HEK293 (cell line): Measurements from ENCODE around the gene SPOCK1.

ENCODE experiments used
- CTCF ChIA-PET: fragments of 350-600 bp; formaldehyde crosslinking; extraction: SDS; loops from one replicate; lab custom pipeline; 2021; ENCODE audit warnings: antibody characterized with exemption; lab: Yijun Ruan, JAX
- POLR2A ChIA-PET: fragments of 300-600 bp; formaldehyde crosslinking; extraction: SDS; loops from one replicate; lab custom pipeline; 2020; ENCODE audit warnings: antibody characterized with exemption, inconsistent platforms; lab: Yijun Ruan, JAX
- H3K27ac ChIP-seq: fragments of 200-500 bp; sonication (Bioruptor generic); 2 replicates; pipeline ENCODE4 v1.5.1; 2014; ENCODE audit warnings: low read depth, low read length, control low read depth, inconsistent platforms; ENCODE audit errors: extremely low read depth
- H3K36me3 ChIP-seq, 2 experiments: fragments of 200-500 bp in 1 of 2; sonication (Bioruptor generic) in 1 of 2; 1 replicate in 1 of 2; 2 replicates in 1 of 2; pipeline ENCODE4 v1.5.1; 2014 to 2017; ENCODE audit warnings: inconsistent platforms in 2 of 2, low read length in 2 of 2; ENCODE audit not compliant: control insufficient read depth in 2 of 2, insufficient read depth in 1 of 2
- H3K4me1 ChIP-seq: fragments of 200-500 bp; sonication (Bioruptor generic); 2 replicates; pipeline ENCODE4 v1.5.1; 2014; ENCODE audit warnings: mild to moderate bottlenecking, low read length, inconsistent platforms; ENCODE audit not compliant: control insufficient read depth, insufficient read depth
- H3K4me3 ChIP-seq: 2 replicates; pipeline ENCODE4 v1.5.1; 2011; ENCODE audit warnings: low read depth, mild to moderate bottlenecking, control low read depth, low read length, moderate library complexity
- H3K9me3 ChIP-seq: fragments of 200-500 bp; sonication (Bioruptor generic); 2 replicates; pipeline ENCODE4 v1.5.1; 2014; ENCODE audit warnings: low read depth, low read length, inconsistent platforms; ENCODE audit not compliant: control insufficient read depth, insufficient read depth
- GFI1B ChIP-seq: fragments of 450-650 bp; formaldehyde crosslinking; IDR thresholded peaks from 2 replicates; pipeline ENCODE4 v1.5.1; 2016; ENCODE audit warnings: missing biosample characterization, missing genetic modification characterization
- KLF10 ChIP-seq: fragments of 450-650 bp; IDR thresholded peaks from 2 replicates; pipeline ENCODE4 v1.5.1; 2018; ENCODE audit warnings: missing biosample characterization, mild to moderate bottlenecking, missing genetic modification characterization
- KLF7 ChIP-seq: fragments of 450-650 bp; formaldehyde crosslinking; IDR thresholded peaks from 2 replicates; pipeline ENCODE4 v1.5.1; 2016; ENCODE audit warnings: missing biosample characterization, missing genetic modification characterization, borderline replicate concordance
- SCRT1 ChIP-seq: fragments of 450-650 bp; formaldehyde crosslinking; IDR thresholded peaks from 2 replicates; pipeline ENCODE4 v1.5.1; 2016; ENCODE audit warnings: missing biosample characterization, missing genetic modification characterization, borderline replicate concordance
- SCRT2 ChIP-seq: fragments of 450-650 bp; formaldehyde crosslinking; IDR thresholded peaks from 2 replicates; pipeline ENCODE4 v1.5.1; 2016; ENCODE audit warnings: missing biosample characterization, missing genetic modification characterization
- ZBTB20 ChIP-seq: fragments of 450-650 bp; formaldehyde crosslinking; IDR thresholded peaks from 2 replicates; pipeline ENCODE4 v1.5.1; 2016; ENCODE audit warnings: missing biosample characterization, missing genetic modification characterization
- ZNF138 ChIP-seq: fragments of 450-650 bp; formaldehyde crosslinking; IDR thresholded peaks from 2 replicates; pipeline ENCODE4 v1.5.1; 2016; ENCODE audit warnings: missing biosample characterization, missing genetic modification characterization, borderline replicate concordance
- ZNF155 ChIP-seq: fragments of 450-650 bp; formaldehyde crosslinking; IDR thresholded peaks from 2 replicates; pipeline ENCODE4 v1.5.1; 2016; ENCODE audit warnings: missing biosample characterization, missing genetic modification characterization
- ZNF157 ChIP-seq: fragments of 450-650 bp; formaldehyde crosslinking; IDR thresholded peaks from 2 replicates; pipeline ENCODE4 v1.5.1; 2016; ENCODE audit warnings: missing biosample characterization, missing genetic modification characterization
- ZNF214 ChIP-seq: fragments of 450-650 bp; formaldehyde crosslinking; IDR thresholded peaks from 2 replicates; pipeline ENCODE4 v1.5.1; 2017; ENCODE audit warnings: missing biosample characterization, mild to moderate bottlenecking, missing genetic modification characterization, borderline replicate concordance
- ZNF335 ChIP-seq: fragments of 450-650 bp; formaldehyde crosslinking; conservative IDR thresholded peaks from 2 replicates; pipeline ENCODE4 v1.5.1; 2016; ENCODE audit warnings: missing biosample characterization, missing genetic modification characterization
- ZNF391 ChIP-seq: fragments of 450-650 bp; formaldehyde crosslinking; IDR thresholded peaks from 2 replicates; pipeline ENCODE4 v1.5.1; 2016; ENCODE audit warnings: low read depth, missing biosample characterization, missing genetic modification characterization, borderline replicate concordance
- ZNF571 ChIP-seq: fragments of 450-650 bp; formaldehyde crosslinking; IDR thresholded peaks from 2 replicates; pipeline ENCODE4 v1.5.0; 2017; ENCODE audit warnings: missing biosample characterization, missing genetic modification characterization
- ZNF658 ChIP-seq: fragments of 450-650 bp; formaldehyde crosslinking; IDR thresholded peaks from 2 replicates; pipeline ENCODE4; 2016; ENCODE audit warnings: missing biosample characterization, missing genetic modification characterization
- ZNF701 ChIP-seq: fragments of 450-650 bp; formaldehyde crosslinking; IDR thresholded peaks from 2 replicates; pipeline ENCODE4 v1.5.1; 2016; ENCODE audit warnings: missing biosample characterization, missing genetic modification characterization
- ZNF76 ChIP-seq: fragments of 450-650 bp; formaldehyde crosslinking; IDR thresholded peaks from 2 replicates; pipeline ENCODE4; 2016; ENCODE audit warnings: low read depth, missing biosample characterization, missing genetic modification characterization, borderline replicate concordance
- ZSCAN23 ChIP-seq: fragments of 450-650 bp; formaldehyde crosslinking; IDR thresholded peaks from 2 replicates; pipeline ENCODE4 v1.5.1; 2016; ENCODE audit warnings: missing biosample characterization, missing genetic modification characterization
- TF ChIP-seq, protein P1 (sequence below): fragments of 450-650 bp; formaldehyde crosslinking; IDR thresholded peaks from 2 replicates; pipeline ENCODE4 v1.5.1; 2016; ENCODE audit warnings: missing biosample characterization, missing genetic modification characterization, low read depth
- TF ChIP-seq, protein P2 (sequence below): fragments of 450-650 bp; formaldehyde crosslinking; IDR thresholded peaks from 2 replicates; pipeline ENCODE4 v1.5.1; 2016; ENCODE audit warnings: missing biosample characterization, missing genetic modification characterization
- TF ChIP-seq, protein P3 (sequence below): fragments of 450-650 bp; formaldehyde crosslinking; IDR thresholded peaks from 2 replicates; pipeline ENCODE4 v1.5.1; 2016; ENCODE audit warnings: missing biosample characterization, missing genetic modification characterization, low read depth
- TF ChIP-seq, protein P4 (sequence below): fragments of 450-650 bp; formaldehyde crosslinking; IDR thresholded peaks from 2 replicates; pipeline ENCODE4 v1.5.1; 2016; ENCODE audit warnings: missing biosample characterization, missing genetic modification characterization
- TF ChIP-seq, protein P5 (sequence below): fragments of 450-650 bp; formaldehyde crosslinking; IDR thresholded peaks from 2 replicates; pipeline ENCODE4; 2016; ENCODE audit warnings: missing biosample characterization, missing genetic modification characterization
- TF ChIP-seq, protein P6 (sequence below): fragments of 450-650 bp; formaldehyde crosslinking; IDR thresholded peaks from 2 replicates; pipeline ENCODE4 v1.5.1; 2016; ENCODE audit warnings: missing biosample characterization, missing genetic modification characterization

SPOCK1 gene

DNA sequence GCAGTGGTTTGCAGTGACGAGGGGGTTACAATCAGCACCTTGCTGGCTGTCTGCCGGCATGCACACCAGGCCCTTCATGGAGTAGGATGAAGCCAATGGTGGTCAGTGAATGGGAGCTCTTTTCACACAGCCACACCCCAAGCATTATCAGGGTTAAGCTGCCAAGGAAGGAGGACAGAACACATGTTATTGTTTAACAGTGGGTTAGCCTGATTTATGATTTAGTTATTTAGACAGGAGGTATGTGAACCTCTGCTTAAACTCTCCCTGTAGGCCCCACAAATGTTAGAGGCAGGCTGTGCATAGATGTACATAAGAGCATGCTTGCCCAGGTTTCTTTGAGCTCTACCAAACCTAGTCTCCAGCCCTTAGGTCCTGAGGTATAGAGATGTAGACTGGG lies 262.9 kb downstream of the SPOCK1 start:
- no peak overlapping the region for H3K27ac ChIP-seq
- TF ChIP-seq KLF10 (tag by site-specific recombination) (no peak), ZNF658 (tag by site-specific recombination) (no peak), KLF7 (tag by site-specific recombination) (no peak), ZNF138 (no peak), ZNF157 (tag by site-specific recombination) (no peak), ZNF571 (tag by site-specific recombination) (no peak), SCRT1 (no peak), ZNF391 (tag by site-specific recombination) (no peak), ZSCAN23 (tag by site-specific recombination) (no peak), ZNF76 (tag by site-specific recombination) (no peak), ZNF335 (tag by site-specific recombination) (no peak), GFI1B (tag by site-specific recombination) (no peak), ZNF701 (tag by site-specific recombination) (no peak), SCRT2 (tag by site-specific recombination) (no peak)
- TF ChIP-seq, protein P1, sequence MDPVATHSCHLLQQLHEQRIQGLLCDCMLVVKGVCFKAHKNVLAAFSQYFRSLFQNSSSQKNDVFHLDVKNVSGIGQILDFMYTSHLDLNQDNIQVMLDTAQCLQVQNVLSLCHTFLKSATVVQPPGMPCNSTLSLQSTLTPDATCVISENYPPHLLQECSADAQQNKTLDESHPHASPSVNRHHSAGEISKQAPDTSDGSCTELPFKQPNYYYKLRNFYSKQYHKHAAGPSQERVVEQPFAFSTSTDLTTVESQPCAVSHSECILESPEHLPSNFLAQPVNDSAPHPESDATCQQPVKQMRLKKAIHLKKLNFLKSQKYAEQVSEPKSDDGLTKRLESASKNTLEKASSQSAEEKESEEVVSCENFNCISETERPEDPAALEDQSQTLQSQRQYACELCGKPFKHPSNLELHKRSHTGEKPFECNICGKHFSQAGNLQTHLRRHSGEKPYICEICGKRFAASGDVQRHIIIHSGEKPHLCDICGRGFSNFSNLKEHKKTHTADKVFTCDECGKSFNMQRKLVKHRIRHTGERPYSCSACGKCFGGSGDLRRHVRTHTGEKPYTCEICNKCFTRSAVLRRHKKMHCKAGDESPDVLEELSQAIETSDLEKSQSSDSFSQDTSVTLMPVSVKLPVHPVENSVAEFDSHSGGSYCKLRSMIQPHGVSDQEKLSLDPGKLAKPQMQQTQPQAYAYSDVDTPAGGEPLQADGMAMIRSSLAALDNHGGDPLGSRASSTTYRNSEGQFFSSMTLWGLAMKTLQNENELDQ (tag by site-specific recombination): no peak
- TF ChIP-seq, protein P2, sequence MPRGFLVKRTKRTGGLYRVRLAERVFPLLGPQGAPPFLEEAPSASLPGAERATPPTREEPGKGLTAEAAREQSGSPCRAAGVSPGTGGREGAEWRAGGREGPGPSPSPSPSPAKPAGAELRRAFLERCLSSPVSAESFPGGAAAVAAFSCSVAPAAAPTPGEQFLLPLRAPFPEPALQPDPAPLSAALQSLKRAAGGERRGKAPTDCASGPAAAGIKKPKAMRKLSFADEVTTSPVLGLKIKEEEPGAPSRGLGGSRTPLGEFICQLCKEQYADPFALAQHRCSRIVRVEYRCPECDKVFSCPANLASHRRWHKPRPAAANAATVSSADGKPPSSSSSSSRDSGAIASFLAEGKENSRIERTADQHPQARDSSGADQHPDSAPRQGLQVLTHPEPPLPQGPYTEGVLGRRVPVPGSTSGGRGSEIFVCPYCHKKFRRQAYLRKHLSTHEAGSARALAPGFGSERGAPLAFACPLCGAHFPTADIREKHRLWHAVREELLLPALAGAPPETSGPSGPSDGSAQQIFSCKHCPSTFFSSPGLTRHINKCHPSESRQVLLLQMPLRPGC: no peak
- TF ChIP-seq, protein P3, sequence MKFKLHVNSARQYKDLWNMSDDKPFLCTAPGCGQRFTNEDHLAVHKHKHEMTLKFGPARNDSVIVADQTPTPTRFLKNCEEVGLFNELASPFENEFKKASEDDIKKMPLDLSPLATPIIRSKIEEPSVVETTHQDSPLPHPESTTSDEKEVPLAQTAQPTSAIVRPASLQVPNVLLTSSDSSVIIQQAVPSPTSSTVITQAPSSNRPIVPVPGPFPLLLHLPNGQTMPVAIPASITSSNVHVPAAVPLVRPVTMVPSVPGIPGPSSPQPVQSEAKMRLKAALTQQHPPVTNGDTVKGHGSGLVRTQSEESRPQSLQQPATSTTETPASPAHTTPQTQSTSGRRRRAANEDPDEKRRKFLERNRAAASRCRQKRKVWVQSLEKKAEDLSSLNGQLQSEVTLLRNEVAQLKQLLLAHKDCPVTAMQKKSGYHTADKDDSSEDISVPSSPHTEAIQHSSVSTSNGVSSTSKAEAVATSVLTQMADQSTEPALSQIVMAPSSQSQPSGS (tag by site-specific recombination): no peak
- no peaks in the 10 kb centered on the region for H3K4me1 ChIP-seq
- H3K4me3 ChIP-seq: no peak overlapping the region
- ChIA-PET POLR2A (no interaction called here), CTCF (interaction anchor here (0.9 to 1.0 kb wide), 2 partner anchors 12 to 433 kb away, joined by 3 to 5 read pairs; no protein-coding TSS in a partner anchor)
- no peaks in the 10 kb centered on the region for H3K9me3 ChIP-seq
- no peaks in the 10 kb centered on the region for H3K36me3 ChIP-seq

DNA sequence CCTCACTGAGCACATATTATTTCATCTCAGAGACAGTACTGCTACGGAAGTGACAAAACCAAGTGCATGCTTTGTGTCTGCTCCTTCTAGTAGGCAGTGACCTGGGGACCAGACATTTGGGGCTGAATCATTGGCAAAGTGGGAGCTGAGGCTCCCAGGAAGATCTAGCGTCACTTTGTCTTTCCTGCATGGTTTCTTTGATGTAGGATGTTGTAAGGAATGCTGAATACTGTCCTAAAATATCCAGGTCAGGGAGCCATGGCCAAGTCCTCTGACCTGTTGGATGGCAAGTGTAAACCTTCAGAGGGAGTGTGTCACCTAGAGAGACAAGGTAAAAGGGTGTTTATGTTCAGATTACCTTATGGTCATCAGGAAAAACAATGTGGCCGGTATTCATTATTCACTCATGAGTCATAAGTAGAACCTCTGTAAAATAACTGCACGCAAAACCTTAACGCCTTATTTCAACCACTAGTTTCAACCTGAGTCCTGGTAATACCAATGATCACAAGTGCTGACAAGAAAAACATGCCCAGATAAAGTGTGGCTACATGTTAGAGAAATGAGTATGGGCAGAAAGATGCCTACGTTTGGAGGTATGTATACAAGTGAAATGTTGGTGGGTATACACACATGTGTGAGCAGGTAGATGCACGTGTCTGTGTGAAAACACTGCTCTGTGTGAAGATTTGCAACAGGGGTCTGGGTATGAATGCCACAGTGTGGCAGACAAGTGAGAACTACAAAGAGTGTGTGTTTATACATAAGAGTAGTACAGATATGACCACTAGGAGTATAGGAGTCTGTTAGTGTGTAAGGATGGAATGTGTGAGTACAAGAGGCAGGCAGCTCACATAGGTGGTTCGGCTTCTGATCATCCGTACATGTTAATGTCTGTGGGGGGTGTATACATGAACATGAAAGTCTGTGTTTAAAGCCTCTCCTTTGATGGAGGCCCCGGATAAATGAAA lies 263.9 kb downstream of the SPOCK1 start:
- H3K36me3 ChIP-seq: no peaks in the 10 kb centered on the region
- POLR2A ChIA-PET: no interaction called here
- no peaks in the 10 kb centered on the region for H3K4me1 ChIP-seq
- no peak overlapping the region for H3K27ac ChIP-seq
- no peaks in the 10 kb centered on the region for H3K9me3 ChIP-seq
- no peak overlapping the region for H3K4me3 ChIP-seq
- CTCF ChIA-PET: interaction anchor here (1.0 kb wide), 1 partner anchor 432 kb away, joined by 3 read pairs; no protein-coding TSS in a partner anchor
- TF ChIP-seq ZNF155: no peak
- TF ChIP-seq ZNF214 (tag by site-specific recombination): no peak
- TF ChIP-seq, protein P4, sequence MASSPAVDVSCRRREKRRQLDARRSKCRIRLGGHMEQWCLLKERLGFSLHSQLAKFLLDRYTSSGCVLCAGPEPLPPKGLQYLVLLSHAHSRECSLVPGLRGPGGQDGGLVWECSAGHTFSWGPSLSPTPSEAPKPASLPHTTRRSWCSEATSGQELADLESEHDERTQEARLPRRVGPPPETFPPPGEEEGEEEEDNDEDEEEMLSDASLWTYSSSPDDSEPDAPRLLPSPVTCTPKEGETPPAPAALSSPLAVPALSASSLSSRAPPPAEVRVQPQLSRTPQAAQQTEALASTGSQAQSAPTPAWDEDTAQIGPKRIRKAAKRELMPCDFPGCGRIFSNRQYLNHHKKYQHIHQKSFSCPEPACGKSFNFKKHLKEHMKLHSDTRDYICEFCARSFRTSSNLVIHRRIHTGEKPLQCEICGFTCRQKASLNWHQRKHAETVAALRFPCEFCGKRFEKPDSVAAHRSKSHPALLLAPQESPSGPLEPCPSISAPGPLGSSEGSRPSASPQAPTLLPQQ: no peak
- TF ChIP-seq ZNF138: no peak
- TF ChIP-seq, protein P5, sequence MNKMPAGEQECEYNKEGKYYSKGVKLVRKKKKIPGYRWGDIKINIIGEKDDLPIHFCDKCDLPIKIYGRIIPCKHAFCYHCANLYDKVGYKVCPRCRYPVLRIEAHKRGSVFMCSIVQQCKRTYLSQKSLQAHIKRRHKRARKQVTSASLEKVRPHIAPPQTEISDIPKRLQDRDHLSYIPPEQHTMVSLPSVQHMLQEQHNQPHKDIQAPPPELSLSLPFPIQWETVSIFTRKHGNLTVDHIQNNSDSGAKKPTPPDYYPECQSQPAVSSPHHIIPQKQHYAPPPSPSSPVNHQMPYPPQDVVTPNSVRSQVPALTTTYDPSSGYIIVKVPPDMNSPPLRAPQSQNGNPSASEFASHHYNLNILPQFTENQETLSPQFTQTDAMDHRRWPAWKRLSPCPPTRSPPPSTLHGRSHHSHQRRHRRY (tag by site-specific recombination): no peak
- TF ChIP-seq, protein P6, sequence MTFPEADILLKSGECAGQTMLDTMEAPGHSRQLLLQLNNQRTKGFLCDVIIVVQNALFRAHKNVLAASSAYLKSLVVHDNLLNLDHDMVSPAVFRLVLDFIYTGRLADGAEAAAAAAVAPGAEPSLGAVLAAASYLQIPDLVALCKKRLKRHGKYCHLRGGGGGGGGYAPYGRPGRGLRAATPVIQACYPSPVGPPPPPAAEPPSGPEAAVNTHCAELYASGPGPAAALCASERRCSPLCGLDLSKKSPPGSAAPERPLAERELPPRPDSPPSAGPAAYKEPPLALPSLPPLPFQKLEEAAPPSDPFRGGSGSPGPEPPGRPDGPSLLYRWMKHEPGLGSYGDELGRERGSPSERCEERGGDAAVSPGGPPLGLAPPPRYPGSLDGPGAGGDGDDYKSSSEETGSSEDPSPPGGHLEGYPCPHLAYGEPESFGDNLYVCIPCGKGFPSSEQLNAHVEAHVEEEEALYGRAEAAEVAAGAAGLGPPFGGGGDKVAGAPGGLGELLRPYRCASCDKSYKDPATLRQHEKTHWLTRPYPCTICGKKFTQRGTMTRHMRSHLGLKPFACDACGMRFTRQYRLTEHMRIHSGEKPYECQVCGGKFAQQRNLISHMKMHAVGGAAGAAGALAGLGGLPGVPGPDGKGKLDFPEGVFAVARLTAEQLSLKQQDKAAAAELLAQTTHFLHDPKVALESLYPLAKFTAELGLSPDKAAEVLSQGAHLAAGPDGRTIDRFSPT (tag by site-specific recombination): no peak
- no peak for TF ChIP-seq ZBTB20 (tag by site-specific recombination)
